Ovary (tissue), 3 donors: ENCODE data around the gene CYS1.
"Not testable (repeated sequence)": the region's sequence is repeated elsewhere in the genome, so short reads cannot be mapped to it uniquely, and the experiment has no call there.

Experiments used
- POLR2A ChIP-seq: fragments of 450-650 bp; IDR thresholded peaks from one replicate; pipeline ENCODE4 v1.6.1; 2017; ENCODE audit warnings: antibody characterized with exemption, mild to moderate bottlenecking, moderate library complexity
- TF ChIP-seq, protein P1 (sequence below), 3 donors: fragments of 450-650 bp in 2 of 3; fragments of 200-600 bp in 1 of 3; IDR thresholded peaks; one replicate each; pipeline versions ENCODE4 v1.5.1 to v1.8.0; 2016 to 2022; ENCODE audit warnings: antibody characterized with exemption in 3 of 3, mild to moderate bottlenecking in 1 of 3
- donor health status: DM: no; HTN: no; CAD: no.

DNA sequence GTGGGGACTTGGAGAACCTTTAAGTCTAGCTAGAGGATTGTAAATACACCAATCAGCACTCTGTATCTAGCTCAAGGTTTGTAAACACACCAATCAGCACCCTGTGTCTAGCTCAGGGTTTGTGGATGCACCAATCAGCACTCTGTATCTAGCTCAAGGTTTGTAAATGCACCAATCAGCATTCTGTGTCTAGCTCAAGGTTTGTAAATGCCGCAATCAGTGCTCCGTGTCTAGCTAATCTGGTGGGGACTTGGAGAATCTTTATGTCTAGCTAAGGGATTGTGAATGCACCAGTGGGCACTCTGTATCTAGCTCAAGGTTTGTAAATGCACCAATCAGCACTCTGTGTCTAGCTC is 11.7 kb upstream of the CYS1 start:
- TF ChIP-seq, protein P1, sequence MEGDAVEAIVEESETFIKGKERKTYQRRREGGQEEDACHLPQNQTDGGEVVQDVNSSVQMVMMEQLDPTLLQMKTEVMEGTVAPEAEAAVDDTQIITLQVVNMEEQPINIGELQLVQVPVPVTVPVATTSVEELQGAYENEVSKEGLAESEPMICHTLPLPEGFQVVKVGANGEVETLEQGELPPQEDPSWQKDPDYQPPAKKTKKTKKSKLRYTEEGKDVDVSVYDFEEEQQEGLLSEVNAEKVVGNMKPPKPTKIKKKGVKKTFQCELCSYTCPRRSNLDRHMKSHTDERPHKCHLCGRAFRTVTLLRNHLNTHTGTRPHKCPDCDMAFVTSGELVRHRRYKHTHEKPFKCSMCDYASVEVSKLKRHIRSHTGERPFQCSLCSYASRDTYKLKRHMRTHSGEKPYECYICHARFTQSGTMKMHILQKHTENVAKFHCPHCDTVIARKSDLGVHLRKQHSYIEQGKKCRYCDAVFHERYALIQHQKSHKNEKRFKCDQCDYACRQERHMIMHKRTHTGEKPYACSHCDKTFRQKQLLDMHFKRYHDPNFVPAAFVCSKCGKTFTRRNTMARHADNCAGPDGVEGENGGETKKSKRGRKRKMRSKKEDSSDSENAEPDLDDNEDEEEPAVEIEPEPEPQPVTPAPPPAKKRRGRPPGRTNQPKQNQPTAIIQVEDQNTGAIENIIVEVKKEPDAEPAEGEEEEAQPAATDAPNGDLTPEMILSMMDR (IDR thresholded peaks at IDR 0.05) = not testable (repeated sequence)
- TF ChIP-seq POLR2A = not testable (repeated sequence)
